ENCODE results near the gene IL12B.

GRCh38 chr5:159338118-159338517 lies 7.8 kb upstream of the IL12B start:
- no peak for TF ChIP-seq CTCF (optimal IDR thresholded peaks at IDR 0.05 in 1 of 3, IDR thresholded peaks at IDR 0.05 in 1 of 3, conservative IDR thresholded peaks at IDR 0.05 in 1 of 3; ENCODE audit: extremely low read depth in 1 of 3, insufficient read depth in 2 of 3, low read length in 3 of 3)
- no peak for TF ChIP-seq EZH2 (IDR thresholded peaks at IDR 0.05; ENCODE audit: low read length)
